Head of caudate nucleus (tissue), 42 donors: ENCODE results near the gene ISG20.

Experiments
- DNase-seq, 42 donors: peaks; one replicate each; pipeline versions ENCODE4 v3.0.0 to v3.0.0-alpha.2; 2020 to 2021; ENCODE audit warnings: mixed read lengths in 7 of 42
- intact Hi-C: fragments of 100-400 bp; cut with DNase I; formaldehyde crosslinking; loops from one replicate; pipeline ENCODE4 v1.15.0; 2022

Gene ISG20

DNA sequence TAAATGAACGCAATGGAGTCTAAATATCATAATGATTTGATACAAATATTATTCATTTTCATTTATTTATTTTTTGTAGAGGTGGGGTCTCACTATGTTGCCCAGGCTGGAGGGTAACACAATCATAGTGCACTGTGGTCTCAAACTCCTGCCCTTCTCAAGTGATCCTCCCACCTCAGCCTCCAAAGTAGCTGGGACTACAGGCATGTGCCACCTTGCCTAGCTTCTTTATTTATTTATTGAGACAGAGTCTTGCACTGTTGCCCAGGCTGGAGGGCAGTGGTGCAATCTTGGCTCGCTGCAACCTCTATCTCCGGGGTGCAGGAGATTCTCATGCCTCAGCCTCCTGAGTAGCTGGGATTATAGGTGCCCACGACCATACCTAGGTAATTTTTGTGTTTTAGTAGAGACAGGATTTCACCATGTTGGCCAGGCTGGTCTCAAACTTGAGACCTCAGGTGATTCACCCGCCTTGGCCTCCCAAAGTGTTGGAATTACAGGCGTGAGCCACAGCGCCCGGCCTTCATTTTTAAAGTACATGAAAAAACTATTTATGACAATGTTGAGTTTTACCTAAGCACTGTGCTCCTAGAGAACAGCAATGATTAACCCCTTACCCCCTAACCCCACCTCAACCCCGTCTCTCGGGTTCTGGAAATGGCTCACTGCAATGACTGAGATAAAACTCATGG is 21.6 kb upstream of the ISG20 start:
- intact Hi-C loops, result loop anchor here (10.0 kb wide), 1 partner anchor 142 kb away; no protein-coding TSS in a partner anchor
- DNase-seq, result no peak

DNA sequence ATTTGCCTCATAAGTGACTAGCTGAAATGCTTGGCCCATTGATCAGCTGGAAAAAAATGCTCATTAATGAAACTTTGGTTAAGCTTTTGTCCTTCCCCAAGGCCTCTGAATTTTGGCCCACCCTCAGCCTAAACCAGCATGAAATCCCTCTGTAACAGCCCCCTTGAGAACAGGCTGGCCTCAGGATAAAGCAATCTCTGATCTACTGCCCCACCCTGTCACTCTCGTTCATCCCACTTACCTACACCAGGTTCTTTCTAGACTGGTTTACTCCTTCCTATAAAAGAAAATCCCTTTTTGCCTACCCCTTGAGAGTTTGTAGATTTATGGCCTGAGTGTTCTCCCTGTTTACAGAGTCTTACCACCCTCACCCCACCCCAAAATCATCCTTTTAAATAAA is 21.0 kb upstream of the ISG20 start:
- no peak for DNase-seq
- intact Hi-C loops, result loop anchor here (10.0 kb wide), 1 partner anchor 143 kb away; no protein-coding TSS in a partner anchor

DNA sequence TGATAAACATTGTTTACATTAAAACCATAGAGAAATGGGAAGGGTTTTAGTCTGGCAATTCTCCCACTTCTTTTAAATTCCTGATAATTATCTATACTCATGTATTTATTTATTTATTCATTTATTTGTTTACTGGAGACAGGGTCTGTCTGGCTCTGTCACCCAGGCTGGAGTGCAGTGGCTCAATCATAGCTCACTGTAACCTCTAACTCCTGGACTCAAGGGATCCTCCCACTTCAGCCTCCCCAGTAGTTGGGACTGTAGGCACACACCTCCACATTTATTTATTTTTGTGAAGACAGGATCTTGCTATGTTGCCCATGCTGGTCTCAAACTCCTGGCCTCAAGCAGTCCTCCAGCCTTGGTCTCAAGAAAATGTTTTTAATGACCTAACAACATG is 20.1 kb upstream of the ISG20 start:
- no peak for DNase-seq
- intact Hi-C loops, result loop anchor here (10.0 kb wide), 1 partner anchor 144 kb away; no protein-coding TSS in a partner anchor

DNA sequence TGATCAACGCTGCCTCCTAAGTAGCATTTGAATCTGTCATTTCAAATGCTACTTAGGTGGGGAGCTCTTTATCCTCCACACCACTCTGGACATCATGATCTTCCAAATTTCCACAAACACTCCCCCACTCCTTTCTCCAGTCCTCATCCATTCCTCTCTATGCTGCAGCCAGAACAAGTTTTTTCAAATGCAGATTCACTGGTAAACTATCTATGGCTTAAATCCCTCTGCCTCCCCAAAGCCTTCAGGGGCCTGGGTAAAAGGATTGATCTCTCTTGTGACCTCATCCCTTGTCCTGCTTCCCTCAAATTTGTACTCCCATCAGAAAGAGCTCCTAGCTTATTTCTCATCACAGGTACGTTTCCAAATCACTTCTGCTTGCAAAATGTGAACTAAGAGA is 19.0 kb upstream of the ISG20 start:
- intact Hi-C loops, result loop anchor here (5.0 to 10.0 kb wide), 2 partner anchors 145 to 213 kb away; no protein-coding TSS in a partner anchor

DNA sequence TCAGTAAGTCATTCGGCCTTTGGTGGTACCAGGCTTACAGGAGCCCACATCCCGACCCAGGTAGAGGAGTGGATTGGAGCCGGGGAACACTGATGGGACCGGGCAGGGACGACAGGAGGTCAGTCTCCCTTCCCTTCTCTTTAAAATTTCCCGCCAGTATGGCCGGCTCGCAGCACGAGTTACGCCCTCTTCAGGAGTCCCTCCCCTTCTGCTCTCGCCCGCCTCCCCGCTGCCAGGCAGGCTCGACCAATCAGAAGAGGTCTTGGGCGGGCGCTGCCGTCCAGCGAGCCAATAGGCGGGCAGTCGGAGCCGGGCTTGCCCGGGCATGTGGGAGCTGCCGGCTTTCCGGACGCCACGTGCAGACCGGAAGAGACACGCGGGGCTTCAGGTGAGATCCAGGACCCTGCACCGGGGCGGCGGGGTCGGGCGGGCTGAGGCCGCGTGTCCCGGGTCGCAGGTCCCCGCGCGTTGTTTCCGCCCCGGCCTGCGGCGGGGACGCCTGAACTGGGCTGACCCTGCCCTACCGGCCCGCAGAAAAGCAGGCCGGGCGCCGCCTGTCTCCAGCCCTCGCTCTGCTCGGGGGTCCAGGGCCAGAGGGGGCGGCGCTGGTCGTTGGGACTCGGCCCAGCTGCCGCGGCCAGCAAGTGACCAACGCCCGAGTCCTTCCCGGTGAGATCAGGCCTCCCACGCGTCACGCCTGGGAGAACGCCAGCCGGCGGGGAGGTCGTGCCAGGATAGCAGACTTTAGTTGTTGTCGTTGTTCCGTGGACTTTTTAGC is 17.6 kb upstream of the ISG20 start, which contains the start of gene AEN:
TSS of gene AEN (plus strand) at position 346 of the 778 bp plus-strand sequence. CDS start 4,870 bp downstream, outside the sequence.
- intact Hi-C loops, result loop anchor here (5.0 kb wide), 1 partner anchor 211 kb away; no protein-coding TSS in a partner anchor
- DNase-seq, result peak; percentile 90 to 98 (median 97)

More for the DNA sequence above, 19.0 kb upstream of the ISG20 start:
- no peak for DNase-seq

DNA sequence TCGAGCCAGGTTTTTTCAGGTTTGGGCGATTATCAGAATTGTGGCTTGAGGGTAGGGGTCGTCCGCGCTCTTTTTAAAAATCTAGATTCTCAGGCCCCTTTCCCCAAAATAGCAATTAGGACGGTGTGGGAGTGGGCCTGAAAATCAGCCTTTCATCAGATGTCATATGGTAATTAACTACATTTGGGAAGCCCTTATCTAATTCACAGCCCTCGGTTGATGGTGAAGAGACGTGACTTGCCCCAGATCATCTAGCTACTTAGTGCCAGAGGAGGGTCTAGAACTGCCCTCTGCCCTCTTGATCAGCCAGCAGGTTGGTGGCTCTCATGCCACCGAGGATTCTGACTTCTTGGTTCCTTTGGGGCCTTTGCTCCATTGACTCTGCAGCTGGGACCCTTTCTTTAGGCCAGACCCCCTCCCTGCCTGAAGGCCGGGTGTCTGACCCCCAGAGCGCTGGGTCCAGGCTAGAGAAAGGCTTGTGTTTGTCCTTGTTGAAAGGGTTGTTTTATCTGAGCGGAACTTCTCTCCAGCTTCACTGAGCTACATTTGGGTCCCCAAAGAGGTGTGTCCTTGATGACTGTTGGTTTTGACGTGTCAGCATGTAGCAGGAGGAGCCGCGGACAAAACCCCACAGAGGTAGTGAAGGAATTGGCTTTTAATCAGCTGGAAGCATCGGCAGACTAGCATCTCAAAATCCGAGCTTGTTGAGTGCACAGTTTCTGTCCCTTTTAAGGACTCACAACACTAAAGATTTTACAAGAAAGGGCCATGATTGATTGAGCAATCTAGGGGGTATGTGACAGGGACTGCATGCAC is 16.8 kb upstream of the ISG20 start:
- intact Hi-C loops, result loop anchor here (5.0 kb wide), 1 partner anchor 210 kb away; no protein-coding TSS in a partner anchor
- peak in 1 of 42 donors; percentile 32 for DNase-seq

DNA sequence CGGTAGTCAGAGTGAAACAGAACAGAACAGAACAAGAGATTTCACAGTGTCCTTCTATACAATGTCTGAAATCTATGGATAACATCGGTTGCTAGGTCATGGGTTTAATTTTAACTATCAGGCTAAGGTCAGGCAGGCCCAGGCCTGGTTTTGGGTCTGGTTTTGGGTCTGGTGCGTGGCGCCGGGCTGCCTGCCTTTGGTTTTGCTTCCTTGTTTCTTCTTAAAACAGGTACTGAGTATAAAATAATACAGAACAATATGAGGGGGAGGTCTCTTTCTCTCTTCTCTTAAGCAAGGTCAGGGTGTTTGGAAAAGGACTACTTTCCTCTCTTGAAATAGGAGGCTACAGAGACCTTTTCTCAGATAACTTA is 16.2 kb upstream of the ISG20 start:
- DNase-seq, result peak in 1 of 42 donors; percentile 30
- intact Hi-C loops, result loop anchor here (5.0 kb wide), 1 partner anchor 210 kb away; no protein-coding TSS in a partner anchor

DNA sequence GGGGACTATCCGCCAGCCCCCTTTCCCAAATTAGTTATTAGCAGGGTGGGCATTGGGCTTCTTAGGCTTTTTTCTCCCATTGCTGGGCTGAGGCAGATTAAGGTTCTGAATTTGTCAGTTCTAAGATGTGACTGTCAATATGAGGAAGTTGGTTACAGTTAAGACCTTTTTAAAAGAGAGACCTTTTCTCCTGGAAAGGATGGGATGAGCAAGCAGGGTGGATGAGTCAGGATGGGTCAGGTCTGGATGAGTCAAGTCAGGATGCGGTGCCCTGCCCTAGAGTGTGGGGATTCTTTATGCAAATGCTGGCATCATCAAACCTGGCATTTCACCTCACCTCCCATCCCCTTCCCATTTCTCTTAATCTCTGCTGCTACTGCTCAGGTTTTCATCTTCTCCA is 15.8 kb upstream of the ISG20 start:
- DNase-seq, result peak in 2 of 42 donors; percentile 24 to 51
- intact Hi-C loops, result loop anchor here (5.0 kb wide), 1 partner anchor 209 kb away; no protein-coding TSS in a partner anchor

DNA sequence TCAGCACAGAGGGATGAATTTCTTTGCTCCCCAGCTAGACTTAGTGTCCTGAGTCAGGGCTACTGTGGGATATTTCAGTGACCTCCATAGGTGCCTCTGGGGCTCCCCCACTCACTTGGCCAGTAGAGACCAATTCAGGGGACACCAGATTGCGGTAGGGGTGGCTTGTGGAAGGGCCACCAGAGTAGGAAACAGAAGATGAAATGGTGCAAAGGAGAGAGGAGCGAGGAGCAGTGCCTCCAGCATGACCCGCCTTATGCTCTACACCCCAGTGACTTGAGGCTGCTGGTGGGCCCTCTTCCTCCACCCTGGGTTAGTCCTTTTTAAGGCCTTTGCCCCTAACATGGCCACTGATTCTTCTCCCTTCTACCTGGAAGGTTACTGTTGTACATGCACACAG is 15.2 kb upstream of the ISG20 start:
- DNase-seq, result peak in 1 of 42 donors; percentile 28
- intact Hi-C loops, result loop anchor here (5.0 kb wide), 1 partner anchor 209 kb away; no protein-coding TSS in a partner anchor

DNA sequence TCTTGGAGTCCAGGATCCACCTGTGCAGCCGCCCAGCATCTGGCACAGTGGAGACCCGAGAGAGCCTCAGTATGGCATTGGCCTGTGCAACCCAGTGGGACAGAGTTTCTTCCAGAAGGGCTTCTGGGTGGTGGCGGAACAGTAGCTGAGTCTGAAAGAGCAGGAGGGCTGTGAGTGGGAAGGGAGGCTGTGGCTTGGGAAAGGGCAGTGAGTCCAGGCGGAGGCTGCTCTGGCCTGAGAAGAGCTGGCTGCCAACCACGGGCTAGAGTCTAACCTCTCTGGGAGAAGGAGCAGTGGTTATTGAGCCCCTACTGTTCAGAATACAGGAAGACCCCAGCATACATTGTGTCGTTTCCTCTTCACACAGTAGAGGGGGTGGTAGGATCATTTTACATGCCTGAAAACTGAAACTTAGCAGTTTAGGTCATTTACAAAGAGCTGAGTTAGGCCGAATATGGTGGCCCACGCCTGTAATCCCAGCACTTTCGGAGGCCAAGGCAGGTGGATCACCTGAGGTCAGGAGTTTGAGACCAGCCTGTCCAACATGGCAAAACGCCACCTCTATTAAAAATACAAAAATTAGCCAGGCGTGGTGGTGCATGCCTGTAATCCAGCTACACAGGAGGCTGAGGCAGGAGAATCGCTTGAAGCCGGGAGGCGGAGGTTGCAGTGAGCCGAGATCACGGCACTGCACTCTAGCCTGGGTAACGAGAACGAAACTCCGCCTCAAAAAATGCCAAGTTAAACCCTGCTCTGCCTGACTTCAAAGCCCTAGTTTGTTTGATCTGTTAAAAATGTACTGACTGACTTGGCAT is 14.5 kb upstream of the ISG20 start:
- intact Hi-C loops, result loop anchor here (5.0 kb wide), 1 partner anchor 208 kb away; no protein-coding TSS in a partner anchor
- DNase-seq, result peak in 6 of 42 donors; percentile 4 to 62 (median 36)

DNA sequence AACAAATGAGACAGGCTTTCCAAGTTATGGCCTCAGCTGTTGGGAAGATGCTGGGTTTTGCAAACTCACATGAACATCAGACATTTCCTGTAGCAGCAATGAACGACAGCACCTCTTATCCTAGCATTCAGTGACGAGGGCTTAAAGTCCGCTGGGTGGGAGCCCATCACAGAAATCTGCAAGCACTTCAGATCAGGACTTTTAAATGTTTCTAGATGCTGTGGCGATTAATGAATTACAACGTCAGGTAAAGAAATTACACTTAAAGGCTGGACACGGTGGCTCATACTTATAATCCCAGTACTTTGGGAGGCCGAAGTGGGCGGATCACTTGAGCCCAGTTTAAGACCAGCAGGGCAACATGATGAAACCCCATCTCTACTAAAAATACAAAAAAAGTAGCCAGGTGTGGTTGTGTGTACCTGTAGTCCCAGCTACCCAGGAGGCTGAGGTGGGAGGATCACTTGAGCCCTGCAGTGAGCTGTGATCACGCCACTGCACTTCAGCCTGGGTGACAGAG is 13.8 kb upstream of the ISG20 start:
- intact Hi-C loops, result loop anchor here (5.0 kb wide), 2 partner anchors 37 to 207 kb away; no protein-coding TSS in a partner anchor
- peak in 1 of 42 donors; percentile 20 for DNase-seq

DNA sequence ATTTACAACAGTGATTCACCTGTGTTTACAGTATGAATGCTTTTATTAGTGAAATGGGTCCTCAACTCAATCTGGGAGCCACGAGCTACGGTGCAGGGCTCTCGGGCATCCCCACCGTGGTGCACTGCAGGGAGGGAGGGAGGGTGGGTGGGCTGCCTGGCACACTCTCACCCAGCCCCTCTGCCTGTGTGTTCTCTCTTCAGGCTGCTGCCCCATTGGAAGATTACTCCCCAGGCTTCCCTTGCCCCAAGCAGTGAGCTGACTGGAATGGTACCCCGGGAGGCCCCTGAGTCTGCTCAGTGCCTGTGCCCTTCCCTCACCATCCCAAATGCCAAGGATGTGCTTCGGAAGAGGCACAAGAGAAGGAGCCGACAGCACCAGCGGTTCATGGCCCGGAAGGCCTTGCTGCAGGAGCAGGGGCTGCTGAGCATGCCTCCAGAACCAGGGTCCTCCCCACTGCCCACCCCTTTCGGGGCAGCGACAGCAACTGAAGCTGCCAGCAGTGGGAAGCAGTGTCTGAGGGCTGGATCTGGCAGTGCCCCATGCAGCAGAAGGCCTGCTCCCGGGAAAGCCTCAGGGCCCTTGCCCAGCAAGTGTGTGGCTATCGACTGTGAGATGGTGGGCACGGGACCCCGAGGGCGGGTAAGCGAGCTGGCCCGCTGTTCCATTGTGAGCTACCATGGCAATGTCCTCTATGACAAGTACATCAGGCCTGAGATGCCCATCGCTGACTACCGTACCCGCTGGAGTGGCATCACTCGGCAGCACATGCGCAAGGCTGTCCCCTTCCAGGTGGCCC is 12.7 kb upstream of the ISG20 start:
- intact Hi-C loops, result loop anchor here (5.0 kb wide), 1 partner anchor 36 kb away; no protein-coding TSS in a partner anchor

DNA sequence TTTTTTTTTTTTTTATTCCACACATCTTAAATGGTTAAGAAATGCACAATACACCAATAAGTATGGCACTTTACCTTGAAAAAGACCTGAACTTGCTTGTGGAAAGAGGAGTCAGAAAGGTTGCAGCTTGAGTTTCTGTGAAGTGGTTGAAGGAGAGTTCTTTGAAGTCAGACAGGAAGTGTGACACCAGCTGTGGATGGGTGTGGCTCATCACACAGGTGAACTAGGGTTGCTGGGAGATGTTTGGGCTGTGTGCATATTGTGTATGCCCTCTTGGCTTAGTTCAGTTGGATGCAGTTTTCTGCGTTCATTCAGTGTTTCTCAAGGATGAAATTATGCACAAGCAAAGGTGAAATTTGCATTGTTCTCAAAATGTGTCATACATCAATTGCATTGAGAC is 11.4 kb upstream of the ISG20 start:
- intact Hi-C loops, result loop anchor here (5.0 kb wide), 1 partner anchor 35 kb away; no protein-coding TSS in a partner anchor
- DNase-seq, result no peak

More for the DNA sequence above, 12.7 kb upstream of the ISG20 start:
- peak in 1 of 42 donors; percentile 32 for DNase-seq

DNA sequence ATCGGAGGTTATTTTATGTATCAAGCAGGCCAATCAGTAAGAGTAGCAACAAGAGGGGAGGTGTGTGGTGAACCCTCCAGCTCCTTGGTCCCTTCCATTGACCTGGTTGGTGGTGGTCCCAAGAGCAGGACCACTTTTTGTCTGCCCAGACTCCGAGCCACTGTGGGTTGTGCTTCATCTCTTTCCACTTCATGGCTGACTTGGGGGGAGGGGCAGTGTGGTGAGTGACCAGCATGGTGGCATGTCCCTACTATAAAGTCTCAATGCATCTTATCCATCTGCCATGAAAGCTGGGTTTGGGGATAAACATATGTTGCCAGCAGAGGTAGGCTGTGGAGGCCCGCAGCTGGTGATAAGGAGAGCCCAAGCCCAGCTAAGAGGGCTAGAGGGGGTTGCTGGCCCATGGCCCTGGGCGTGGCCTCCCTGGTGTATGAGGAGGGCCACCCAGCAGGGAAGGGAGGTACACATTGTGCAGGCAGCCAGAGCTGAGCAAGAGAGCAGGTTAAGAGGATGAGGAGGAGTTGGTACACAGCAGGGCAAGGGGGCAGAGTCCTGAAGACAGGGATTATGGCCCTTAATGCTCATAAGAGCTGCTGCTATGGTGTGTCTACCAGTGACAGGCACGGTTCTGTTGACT is 10.7 kb upstream of the ISG20 start:
- no peak for DNase-seq
- intact Hi-C loops, result loop anchor here (5.0 kb wide), 1 partner anchor 34 kb away; no protein-coding TSS in a partner anchor

DNA sequence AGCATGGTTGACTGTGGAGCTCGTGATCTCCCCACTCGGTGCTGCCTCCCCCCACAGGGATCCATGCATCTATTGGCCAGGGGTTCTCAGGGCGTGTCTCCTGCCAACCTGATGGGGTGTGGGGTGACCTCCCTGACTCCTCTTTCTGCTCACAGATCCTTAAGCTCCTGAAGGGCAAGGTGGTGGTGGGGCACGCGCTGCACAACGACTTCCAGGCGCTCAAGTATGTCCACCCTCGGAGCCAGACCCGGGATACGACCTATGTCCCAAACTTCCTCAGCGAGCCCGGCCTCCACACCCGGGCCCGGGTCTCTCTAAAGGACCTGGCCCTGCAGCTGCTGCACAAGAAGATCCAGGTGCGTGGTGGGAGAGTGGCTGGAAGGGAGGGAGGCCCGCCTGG is 9.7 kb upstream of the ISG20 start:
- DNase-seq, result peak in 1 of 42 donors; percentile 9
- intact Hi-C loops, result loop anchor here (5.0 kb wide), 1 partner anchor 33 kb away; no protein-coding TSS in a partner anchor

DNA sequence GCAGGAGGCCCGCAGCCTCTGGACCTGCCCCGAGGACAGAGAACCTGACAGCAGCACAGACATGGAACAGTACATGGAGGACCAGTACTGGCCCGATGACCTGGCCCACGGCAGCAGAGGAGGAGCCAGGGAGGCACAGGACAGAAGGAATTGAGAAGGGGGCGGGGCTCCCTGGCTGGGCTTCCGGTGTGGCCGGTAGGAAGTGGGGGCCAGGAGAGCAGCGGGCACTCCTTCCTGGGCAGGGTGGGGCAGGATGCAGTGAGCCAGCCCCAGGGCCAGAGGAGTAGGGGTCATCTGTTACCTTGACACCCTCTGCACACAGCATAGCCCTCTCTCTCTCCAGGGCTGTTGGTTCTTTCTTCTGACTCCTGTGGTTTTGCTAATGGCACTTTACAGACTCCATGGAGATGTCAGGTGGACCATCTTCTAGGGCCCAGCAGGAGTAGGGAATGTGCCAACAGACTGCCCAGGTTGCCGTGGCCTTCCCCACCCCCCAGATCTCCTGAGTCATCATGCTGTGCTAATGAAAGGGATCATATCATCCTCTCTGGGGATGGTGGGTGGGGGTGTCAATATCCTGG is 8.6 kb upstream of the ISG20 start:
- DNase-seq, result no peak
- intact Hi-C loops, result no loop called here
